Measurements from ENCODE around the gene RASA3. TPM values are rescaled to one million over a fixed set of nuclear protein-coding genes. Genes with fewer than 3 reads are reported as not detected.
A peak's percentile ranks its signal among the peaks of the same experiment; 100 is the strongest.

The RASA3 gene
- total RNA-seq, 1 experiment from 2014 or later: 21.4 TPM

DNA sequence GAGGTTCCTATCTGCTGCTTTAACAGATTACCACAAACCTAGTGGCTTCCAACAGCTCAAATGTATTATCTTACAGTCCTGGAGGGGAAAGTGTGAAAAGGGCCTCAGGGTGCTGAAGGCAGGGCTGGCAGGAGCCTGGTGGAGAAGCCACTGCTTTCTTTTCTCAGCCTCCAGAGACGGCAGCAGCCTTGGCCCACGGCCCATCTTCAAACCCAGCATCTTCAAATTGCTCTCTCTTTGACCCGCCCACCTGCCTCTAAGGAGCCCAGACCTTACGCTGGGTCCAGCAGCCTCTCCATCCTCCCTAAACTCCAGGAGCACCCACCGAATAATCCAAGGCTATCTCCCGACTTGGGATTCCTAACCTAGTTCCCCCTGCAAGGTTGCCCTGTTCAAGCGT lies 194.2 kb downstream of the RASA3 start:
- DNase-seq (ENCODE audit: low spot score): no peak

DNA sequence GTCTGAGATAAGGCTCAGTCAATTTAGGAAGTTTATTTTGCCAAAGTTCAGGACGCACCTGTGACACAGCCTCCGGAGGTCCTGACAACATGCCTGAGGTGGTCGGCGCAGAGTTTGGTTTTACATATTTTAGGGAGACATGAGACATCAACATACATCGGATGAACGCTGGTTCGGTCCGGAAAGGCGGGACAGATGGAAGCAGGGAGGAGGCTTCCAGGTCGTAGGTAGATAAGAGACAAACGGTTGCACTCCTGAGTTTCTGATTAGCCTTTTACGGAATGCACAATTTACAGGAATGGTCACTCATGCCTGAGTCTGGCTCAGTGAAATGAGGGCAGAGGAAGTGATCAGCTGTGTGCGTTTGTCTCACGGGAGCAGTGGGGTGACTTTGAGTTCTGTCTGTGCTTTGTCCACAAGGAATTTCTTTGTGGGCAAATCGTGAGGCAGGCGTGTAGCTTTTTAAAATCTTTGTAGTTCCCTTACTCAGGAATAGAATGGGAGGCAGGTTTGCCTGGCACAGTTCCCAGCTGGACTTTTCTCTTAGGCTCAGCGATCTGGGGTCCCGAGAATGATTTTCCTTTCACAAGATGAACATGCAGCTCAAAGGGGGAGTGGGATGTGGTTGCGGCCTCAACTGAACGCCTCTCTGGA lies 194.8 kb downstream of the RASA3 start:
- no peak for DNase-seq (ENCODE audit: low spot score)

DNA sequence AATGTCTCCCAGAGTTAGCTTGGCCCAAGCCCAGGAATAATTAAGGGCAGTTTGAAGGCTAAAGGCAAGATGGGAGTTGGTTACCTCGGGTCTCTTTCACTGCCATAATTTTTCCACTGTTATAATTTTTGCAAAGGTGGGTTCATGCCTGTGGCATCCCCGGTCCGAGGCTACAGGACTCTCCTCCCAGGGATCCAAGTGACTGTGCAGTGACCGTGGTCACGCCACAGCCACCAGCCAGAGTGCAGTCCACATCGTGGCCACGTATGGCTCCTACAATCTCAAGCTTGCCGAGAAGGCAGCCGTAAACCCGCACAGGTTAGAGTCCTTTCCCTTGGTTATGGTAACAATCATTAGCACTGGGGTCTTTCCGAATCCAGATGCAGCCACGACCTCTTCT lies 195.3 kb downstream of the RASA3 start:
- DNase-seq (ENCODE audit: low spot score): no peak

DNA sequence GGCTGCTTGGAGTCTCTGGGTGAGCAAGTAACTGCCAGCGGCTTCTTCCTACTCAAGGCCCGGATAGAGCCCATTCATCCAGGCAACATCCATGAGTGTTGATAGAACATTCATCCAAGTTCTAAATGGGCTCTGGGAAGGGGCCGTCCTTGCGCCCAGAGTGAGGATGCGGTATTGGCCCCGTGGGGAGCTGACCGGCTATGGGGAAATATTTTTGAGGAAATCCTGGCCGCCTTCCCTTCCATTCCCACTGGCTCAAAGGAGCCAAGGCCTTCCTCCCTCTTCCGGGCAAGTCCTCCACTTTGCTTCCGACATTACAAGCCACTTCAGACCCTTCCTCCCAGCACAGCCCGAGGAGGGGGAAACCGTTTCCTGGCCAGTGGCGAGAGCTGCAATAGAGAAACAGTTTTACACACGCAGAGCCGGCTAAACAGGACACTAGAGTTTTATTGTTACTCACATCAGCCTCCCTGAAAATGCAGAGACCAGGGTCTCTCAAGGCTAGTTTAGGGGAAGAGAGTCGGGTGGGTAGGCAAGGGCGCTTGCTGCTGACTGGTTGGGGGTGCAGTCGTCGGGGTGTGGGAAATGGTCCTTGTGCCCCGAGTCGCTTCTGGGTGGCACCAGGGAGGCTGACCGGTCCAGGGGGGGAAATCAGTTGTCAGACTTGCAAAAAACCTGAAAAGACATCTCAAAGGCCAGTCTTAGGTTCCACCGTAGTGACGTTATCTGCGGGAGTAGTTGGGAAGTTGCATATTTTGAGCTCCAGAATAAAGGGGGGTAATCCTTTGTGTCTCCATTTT lies 196.1 kb downstream of the RASA3 start:
- no peak for DNase-seq (ENCODE audit: low spot score)

DNA sequence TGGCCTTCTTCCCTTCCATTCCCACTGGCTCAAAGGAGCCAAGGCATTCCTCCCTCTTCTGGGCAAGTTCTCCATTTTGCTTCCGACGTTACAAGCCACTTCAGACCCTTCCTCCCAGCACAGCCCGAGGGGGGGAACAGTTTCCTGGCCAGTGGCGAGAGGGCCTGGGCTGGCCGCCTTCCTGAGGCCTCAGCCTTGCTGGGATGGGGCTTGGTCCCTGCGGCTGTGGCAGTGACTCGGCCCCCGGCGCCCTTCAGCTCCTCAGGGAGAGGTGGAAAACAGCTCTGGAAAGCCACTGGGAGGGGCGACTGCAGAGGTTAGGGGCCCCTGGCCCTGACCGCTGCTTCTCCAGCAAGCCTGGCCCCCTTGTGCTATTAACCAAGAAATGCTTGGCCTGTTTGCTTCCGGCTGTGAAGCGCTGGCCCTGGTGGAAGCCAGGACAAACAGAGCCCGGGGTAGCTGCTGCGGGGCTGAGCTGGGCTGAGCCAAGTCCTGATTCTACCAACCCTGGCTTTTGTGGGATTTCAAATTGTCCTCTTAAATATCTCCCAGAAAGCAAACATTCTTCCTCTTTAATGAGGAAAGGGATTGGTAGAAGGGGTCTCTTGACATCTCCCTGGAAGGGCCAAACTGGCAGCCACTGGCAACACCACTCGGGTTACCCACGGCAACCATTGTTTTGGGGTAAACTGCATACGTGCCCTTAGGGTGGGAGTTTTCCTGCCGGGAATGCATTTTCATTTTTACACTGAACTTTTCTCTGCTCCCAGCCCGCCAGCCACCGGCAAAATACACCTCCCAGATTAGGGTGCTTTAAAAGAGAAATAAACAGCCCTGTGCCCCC lies 197.2 kb downstream of the RASA3 start:
- no peak for DNase-seq (ENCODE audit: low spot score)

DNA sequence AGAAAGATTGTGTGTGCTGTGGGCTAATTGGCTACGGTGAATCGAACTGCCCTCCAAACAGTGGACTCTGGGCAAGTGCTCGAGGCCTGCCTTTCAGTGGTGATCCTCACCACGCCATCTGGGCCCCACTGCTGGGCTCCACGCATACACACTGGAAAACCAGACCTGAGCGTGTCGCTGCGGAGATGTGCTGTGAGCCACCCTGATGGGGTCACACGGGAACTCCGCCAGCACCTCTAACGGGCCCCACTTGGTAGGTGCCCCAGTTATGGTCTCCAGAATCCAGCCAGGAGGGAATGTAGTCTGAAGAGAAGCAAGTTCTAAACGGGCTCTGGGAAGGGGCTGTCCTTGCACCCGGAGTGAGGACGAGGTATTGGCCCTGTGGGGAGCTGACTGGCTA lies 197.8 kb downstream of the RASA3 start:
- DNase-seq (ENCODE audit: low spot score): no peak

DNA sequence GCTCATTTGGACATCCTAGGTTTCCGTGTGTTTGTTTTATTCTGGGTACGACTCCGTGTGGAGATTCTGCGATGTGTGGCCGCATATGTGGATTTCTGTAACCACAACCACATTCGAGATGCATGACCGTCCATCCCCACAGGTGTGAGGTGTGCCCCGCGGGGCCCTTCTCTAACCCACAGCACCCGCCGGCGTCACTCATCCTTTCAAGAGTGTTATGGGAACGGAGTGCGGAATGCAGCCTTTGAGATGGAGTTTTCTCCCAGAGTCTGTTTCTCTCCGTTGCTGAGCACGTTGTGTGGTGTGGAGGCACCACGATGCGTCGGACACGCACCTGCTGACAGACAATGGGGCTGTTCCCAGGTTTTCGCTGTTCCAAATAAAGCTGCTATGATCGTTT lies 198.5 kb downstream of the RASA3 start:
- DNase-seq (ENCODE audit: low spot score): no peak

DNA sequence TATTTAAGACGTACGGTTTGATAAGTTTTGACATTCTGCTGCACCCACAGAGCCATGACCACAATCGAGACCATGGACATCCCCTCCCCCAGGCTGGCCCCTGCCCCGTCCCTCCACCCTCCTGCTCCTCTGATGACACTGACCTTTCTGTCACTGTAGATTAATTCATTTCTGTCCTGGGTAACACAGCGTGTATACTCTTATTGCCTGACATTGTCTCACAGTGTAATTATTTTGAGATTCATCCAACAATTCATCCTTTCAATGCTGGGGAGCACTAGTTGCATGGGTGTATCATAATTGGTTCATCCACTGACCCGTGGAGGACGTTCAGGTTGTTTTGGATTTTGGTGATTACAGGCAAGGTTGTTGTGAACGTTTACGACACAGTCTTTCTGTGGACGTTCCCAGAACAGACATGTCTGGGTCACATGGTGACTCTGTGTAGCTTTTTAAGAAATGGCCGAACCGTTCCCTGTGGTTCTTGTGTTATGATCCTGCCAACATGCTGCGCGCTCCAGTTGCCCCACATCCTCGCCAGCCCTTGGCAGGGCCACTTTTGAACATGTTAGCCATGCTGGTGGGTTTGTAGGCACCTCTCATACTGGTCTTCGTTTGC lies 200.5 kb downstream of the RASA3 start:
- DNase-seq (ENCODE audit: low spot score): no peak

DNA sequence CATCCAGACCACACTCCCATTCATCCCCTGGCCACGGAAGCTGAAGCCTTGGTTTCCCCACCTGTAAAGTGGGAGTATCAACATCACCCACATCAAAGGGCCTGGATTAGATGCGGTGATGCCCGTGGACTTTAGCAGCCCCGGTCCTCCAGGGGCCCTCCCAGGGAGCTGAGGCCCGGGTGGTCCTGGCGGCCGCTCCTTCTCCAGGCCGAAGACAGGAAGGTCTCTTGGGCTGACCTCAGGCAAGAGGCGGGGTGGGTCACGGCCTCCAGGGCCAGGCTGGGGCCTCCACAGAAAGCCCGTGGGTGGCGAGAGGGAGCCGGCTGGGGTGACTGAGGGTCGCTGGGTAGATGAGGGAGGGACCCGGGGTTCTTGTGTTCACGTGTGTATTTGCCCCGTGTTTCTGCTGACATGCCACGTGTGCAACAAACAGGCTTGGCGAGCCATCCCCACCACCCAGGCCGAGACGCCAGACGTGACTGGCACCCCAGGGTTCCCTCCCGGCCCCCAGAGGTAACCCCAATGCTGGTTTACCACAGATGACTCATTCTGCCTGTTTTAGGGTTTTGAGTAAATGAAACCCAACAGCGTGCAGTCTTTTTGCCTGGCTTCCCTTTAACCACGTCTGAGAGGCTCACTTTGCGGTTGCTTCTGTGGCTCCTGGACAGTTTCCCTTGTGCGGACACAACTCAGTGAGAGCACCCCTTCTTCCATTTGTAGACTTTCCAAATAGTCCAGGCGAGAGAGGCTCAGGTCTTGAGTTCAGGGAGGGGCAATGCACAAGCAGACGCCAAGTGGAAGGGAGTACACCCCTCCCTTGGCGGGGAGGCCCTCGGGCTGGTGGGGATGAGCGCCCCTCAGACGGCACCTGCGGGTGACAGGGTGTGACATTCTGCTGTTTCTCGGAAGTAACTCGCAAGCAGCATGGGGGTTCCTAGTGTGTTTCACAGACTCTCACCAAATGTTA lies 201.5 kb downstream of the RASA3 start:
- peak; percentile 47 for DNase-seq (ENCODE audit: low spot score)

DNA sequence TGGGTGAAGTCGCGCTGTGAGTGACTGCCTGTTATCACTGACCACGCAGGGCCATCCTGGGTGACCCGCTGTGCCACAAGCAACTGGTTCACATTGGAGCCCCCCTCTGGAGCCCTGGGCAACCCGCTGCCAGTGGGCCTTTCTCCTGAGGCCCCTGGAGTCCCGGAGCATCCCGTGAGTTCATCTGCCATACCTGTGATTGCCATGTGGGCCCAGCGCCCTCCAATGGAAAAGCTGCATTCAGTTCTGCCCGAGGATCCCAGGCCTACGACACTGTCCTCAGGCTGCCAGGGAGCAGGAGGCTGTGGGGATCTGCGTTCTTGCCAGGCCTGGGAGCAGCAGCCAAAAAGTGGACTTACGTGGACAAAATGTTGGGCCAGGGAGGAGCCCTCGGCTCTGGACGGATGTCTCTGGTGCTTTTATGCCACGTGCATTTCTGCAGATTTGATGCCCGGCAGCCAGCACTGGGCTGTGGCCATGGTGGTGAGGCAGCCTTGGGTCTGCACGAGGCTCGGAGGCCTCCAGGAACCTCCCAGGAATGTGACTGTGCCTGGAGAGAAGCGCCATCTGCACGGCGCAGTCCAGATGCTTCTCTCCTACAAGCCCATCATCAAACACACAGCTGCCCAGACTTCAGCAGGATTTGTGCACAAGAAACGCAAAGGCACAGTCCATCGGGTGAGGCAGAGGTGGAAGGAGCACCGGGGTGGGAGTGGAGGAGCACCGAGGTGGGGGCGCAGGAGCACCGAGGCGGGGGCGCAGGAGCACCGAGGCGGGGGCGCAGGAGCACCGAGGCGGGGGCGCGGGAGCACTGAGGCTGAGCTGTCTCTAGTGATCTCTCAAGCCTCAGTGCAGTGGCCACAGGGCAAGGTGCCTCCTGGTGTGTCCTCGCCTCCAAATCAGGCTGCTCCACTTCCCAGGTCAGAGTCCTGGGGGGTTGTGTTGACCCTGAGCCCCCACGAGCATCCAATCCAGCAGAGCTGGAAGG lies 202.5 kb downstream of the RASA3 start:
- no peak for DNase-seq (ENCODE audit: low spot score)

DNA sequence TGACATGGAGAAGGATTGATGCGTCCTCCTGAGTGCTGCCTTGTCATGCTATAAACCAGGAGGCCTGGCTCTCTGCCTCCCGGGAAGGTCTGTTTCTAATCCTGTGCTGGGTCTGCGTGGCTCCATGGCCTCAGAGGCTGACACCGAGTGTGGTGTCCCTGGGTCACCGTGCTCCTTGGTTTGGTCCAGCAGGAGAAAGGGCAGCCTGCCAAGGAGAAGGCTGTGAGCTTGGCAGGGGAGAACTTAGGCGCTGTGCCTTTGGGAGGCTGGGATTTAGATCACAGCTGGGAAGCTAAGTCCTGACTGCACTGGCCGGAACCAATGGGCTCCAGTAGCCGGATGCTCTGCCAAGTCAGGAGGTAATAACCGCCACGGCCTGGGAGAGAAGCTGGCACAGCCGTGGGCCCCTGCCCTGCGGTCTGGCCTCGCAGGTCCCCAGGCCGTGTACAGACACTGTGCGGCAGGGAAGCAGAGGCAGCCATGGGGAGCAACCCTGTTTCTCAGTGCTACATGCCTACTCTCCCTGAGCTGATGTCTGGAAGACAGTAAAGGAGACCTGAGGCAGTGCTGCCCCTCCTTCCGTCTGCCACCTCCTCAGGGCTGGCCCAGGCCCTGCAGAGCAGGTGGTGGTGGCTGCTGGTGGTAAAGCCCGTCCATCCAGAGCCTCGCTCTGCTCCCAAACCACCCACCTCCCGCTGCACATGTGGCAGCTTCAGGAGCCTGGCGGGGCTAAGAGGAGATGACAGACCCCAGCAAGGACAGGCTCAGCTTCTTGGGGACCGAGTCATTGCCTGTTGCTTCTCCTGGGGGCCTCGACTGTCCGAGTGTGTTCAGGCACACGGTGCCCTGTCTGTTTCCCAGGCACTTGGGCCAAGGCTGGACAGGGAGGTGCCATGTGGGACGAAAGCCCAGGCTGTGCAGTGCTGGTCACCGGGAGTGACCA lies 203.5 kb downstream of the RASA3 start:
- DNase-seq (ENCODE audit: low spot score): peak; percentile 75

Other genes starting within 250 kb of the RASA3 start
- 0.02 and 0.12 TPM in 2 replicates for gene C13orf46, start 158.5 kb downstream of the RASA3 start, total RNA-seq (2014; rRNA removed; shearing (Covaris generic))
- gene CFAP97D2, start 46.6 kb upstream of the RASA3 start, total RNA-seq (2014; rRNA removed; shearing (Covaris generic)): not detected in 2 replicates
- 53.5 and 57.7 TPM in 2 replicates for gene CDC16, start 102.3 kb upstream of the RASA3 start, total RNA-seq (2014; rRNA removed; shearing (Covaris generic))
- gene UPF3A, start 149.0 kb upstream of the RASA3 start, total RNA-seq (2014; rRNA removed; shearing (Covaris generic)): 28.8 and 34.6 TPM in 2 replicates
- gene CHAMP1, start 181.9 kb upstream of the RASA3 start, total RNA-seq (2014; rRNA removed; shearing (Covaris generic)): 19.3 and 19.8 TPM in 2 replicates